HG03439 (cell line): ENCODE measurements around the gene P2RX5.
"Not testable (repeated sequence)": the region's sequence is repeated elsewhere in the genome, so short reads cannot be mapped to it uniquely, and the experiment has no call there.

Experiments used
- ATAC-seq: cut with Tn5 transposase; IDR thresholded peaks from one replicate; pipeline ENCODE4 v1.9.1; 2021; ENCODE audit warnings: mild to moderate bottlenecking, moderate library complexity; ENCODE audit not compliant: unreplicated experiment

Gene P2RX5

GRCh38 chr17:3712811-3713463 lies 17.0 kb upstream of the P2RX5 start:
- no peak for ATAC-seq

DNA sequence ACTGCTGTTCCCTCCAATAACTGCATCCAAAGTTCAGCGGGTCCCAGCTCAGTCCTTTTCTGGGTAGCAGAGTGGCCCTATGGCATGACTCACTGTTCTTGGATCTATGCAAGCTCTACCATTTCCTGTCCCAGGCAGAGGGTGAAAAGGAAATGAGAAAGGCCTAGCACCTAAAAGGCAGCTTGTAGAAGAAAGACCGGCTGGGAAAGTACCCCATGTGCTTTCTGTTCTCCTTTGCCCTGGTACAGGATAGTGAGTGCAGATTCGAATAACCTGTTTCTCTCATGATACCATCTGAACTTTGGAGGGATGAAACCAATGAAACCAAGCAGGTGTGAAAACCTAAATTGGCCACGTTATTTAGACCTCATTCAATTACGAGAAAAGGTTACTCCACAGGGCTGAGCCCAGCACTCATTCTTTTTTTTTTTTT lies 15.0 kb upstream of the P2RX5 start:
- peak; percentile 94 for ATAC-seq

- ATAC-seq = no peak
Observed at GRCh38 chr17:3708366-3708765, 12.4 kb upstream of the P2RX5 start.

- ATAC-seq = not testable (repeated sequence)
Observed at GRCh38 chr17:3705718-3705984, 9.7 kb upstream of the P2RX5 start.

- no peak for ATAC-seq
Observed at GRCh38 chr17:3704931-3705717, 9.2 kb upstream of the P2RX5 start.

- not testable (repeated sequence) for ATAC-seq
Observed at GRCh38 chr17:3702041-3702539, 6.1 kb upstream of the P2RX5 start.

- ATAC-seq = no peak
Observed at GRCh38 chr17:3699951-3700350, 4.0 kb upstream of the P2RX5 start.

DNA sequence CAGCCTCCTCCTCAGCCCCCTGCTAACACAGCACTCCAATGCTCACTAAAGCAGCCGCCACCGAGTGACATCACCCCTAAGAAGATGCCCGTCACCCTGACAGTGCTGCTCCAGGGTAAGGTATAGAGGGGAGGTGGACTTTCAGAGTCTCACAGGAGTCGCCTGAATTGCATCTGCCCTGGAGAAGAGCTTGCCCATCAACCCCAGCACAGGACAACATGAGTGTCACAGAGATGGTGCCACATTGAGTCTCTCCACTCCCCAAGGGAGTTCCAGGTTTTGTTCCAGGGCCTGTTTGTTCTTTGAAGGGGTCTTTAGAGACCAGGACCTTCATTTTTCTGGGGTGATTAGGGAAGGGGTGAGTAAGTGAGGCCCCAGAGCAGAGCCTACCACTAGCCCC lies 2.2 kb upstream of the P2RX5 start:
- no peak for ATAC-seq

GRCh38 chr17:3697103-3697476 lies 1.1 kb upstream of the P2RX5 start:
- no peak for ATAC-seq

DNA sequence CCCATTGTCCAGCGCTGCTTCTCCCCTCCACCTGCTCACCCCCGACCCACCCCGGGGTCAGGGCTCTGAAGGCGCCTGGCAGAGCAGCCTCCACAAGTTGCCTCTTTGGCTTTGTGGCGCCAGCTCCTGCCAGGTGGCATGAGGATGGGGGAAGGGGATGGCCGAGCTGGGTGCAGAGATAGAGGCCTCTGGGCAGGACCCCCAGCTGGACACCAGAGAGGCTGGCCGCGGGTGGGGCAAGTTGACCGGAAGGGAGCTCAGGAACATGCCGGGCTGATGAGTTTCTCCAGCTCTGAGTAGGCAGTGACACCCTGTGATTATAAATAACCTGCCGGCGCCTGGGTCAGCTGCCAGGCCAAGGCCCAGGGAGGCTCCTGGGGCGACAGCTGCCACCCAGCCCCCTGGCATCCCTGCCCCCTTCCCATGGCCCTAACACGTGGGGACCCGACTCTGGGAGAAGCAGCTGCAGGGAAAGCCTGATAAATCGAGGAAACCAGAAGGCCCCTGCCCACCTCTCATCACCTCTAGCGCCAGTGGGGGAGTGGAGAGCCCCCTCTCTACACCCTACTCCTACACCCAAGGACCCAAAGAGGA lies 729 bp downstream of the P2RX5 start:
- no peak for ATAC-seq

DNA sequence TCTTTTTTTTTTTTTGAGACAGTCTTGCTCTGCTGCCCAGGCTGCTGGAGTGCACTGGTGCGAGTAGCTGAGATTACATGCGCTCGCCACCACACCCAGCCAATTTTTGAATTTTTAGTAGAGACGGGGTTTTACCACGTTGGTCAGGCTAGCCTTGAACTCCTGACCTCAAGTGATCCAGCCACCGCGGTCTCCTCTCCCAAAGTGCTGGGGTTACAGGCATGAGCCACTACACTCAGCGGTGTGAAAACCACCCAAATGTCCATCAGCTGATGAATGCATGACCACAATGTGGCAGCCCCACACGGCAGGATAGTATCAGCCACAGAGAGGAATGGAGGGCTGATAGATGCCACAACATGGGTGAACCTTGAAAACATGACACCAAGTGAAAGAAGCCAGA lies 2.1 kb downstream of the P2RX5 start:
- ATAC-seq = peak; percentile 45

DNA sequence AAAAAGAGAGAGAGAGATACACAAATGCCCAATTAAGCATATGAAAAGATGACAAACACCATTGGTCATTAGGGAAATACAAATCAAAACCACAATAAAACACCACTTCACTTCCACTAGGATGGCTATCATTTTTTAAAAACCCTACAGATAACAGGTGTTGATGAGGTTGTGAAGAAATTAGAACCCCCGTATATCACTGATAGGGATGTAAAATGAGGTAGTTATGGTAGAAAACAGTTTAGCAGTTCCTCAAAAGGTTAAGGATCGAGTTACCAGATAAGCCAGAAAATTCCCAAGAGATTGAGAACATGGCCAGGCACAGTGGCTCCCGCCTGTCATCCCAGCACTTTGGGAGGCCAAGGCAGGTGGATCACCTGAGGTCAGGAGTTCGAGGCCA lies 2.8 kb downstream of the P2RX5 start:
- no peak for ATAC-seq

DNA sequence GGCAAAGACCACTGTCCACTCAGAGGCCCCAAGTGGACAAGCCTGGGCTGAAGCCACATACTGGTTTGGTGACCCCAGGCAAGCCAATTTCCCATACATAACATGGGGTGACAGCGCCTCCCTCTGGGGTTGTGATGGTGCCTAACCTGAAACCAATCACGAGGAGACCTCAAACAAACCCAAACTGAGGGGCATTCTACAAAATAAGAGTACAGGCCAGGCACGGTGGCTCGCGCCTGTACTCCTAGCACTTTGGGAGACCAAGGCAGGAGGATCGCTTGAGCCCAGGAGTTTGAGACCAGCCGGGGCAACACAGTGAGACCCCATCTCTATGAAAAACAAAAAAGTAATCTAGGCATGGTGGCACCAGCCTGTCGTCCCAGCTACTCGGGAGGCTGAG lies 3.6 kb downstream of the P2RX5 start:
- no peak for ATAC-seq

GRCh38 chr17:3691617-3692067 lies 4.3 kb downstream of the P2RX5 start:
- ATAC-seq = no peak

DNA sequence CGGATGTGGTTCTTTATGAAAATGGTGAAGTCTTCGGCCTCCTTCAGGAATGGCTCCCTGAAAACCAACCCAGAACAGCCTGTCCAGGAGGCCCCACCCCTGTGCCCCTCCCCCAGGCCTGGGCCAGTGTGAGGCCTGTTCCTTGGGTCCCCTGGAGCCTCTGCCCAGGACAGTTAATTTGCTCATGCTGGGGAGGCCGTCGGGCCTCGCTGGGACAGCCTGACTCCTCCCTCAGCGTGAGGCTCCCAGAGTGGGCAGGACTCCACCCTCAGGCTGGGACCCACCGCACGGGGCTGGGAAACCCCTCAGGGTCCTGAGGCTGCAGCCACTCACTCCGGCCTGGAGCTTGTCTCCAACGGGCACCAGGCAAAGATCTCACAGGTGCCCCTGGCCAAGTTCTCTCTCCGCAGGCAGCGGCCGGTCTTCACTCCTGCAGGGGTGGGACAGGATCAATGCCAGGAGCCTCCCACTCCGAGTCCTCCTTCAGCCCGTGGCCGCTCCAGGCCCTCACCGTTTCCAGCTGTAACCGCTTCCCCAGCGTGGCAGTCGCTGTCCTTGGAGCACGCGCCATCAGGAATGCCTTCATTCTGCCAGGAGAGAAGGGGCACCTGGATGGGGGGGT lies 5.8 kb downstream of the P2RX5 start:
- ATAC-seq = no peak

GRCh38 chr17:3689262-3690093 lies 6.5 kb downstream of the P2RX5 start:
- no peak for ATAC-seq

DNA sequence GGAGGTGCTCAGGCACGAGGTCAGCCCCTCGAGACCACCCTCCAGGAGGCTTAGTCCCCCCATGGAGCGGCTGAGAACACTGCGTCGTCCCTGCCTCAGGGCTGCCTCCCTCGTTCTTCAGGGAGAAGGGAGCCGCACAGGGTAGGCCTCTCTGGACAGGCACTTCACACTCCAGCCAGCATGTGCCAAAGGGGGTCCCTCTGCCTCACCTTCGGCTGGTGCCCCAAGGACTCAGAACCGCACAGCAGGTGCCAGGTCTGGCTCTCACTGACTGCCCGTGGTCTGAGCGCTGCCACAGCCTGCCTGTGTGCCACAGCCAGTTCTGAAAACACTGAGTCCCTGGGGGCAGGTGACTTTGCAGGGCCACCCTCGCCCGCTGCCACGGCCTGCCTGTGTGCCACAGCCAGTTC lies 7.1 kb downstream of the P2RX5 start:
- no peak for ATAC-seq

GRCh38 chr17:3688027-3688553 lies 7.9 kb downstream of the P2RX5 start:
- no peak for ATAC-seq

DNA sequence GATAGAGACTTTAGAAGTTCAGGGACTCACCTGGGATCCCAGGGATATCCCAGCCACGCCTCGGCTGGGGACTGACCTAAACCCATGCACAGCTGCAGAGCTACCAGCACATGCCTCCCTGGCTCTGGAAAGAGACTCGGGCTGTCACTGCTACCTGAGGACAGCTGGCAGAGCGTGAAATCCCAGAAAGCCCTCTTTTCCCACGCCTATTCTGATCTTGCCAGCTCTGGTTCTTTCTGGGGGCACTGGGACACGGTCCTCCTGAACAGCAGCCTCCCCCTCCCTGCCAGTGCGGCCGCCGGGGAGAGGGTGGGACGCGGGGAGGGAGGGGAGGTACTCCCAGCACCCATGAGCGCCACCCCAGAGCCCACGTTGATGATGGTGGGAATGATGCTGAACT lies 10.8 kb downstream of the P2RX5 start:
- ATAC-seq = no peak

- peak; percentile 70 for ATAC-seq
Observed at GRCh38 chr17:3683054-3683511, 12.9 kb downstream of the P2RX5 start.
